B cell (primary cell): ENCODE measurements around the gene SPTBN2. TPM values are rescaled to one million over a fixed set of nuclear protein-coding genes. Genes with fewer than 3 reads are reported as not detected.

Source experiments
- ATAC-seq: fragments of 200-7000 bp; cut with Tn5 transposase; one replicate; pipeline ENCODE4 v1.10.0; 2021; ENCODE audit warnings: low read depth, mild to moderate bottlenecking, moderate number of reproducible peaks, moderate library complexity
- CTCF ChIA-PET: fragments of 350-600 bp; sonication (Branson Sonifier 250); formaldehyde crosslinking; loops from one replicate; lab custom pipeline; 2021; ENCODE audit warnings: antibody characterized with exemption, inconsistent platforms; lab: Charles Lee
- POLR2A ChIA-PET: fragments of 350-600 bp; sonication (Branson Sonifier 250); formaldehyde crosslinking; loops from one replicate; lab custom pipeline; 2021; ENCODE audit warnings: antibody characterized with exemption; lab: Charles Lee
- DNase-seq: peaks from one replicate; pipeline ENCODE4 v3.0.0; 2013
- H2AFZ ChIP-seq: 2 replicates; pipeline ENCODE4 v1.6.1; 2012; ENCODE audit warnings: mild to moderate bottlenecking, low read depth, low read length; ENCODE audit not compliant: insufficient read depth, poor library complexity, severe bottlenecking
- H3K27ac ChIP-seq, 2 donors: 1 replicate in 1 of 2; 2 replicates in 1 of 2; pipeline ENCODE4 v1.5.1; 2012 to 2013; ENCODE audit warnings: low read length in 2 of 2, mild to moderate bottlenecking in 2 of 2, moderate library complexity in 1 of 2
- H3K27me3 ChIP-seq, 4 experiments: fragments of 200-600 bp in 1 of 4; sonication (generic) in 1 of 4; replicated peaks in 1 of 4; 1 replicate in 2 of 4; 2 replicates in 2 of 4; pipeline versions ENCODE4 v1.6.1 to v1.7.0; 2013 to 2016; ENCODE audit warnings: low read length in 3 of 4, mild to moderate bottlenecking in 2 of 4, mixed read lengths in 1 of 4, moderate library complexity in 1 of 4; ENCODE audit not compliant: insufficient read depth in 4 of 4, control insufficient read depth in 3 of 4; ENCODE audit errors: control extremely low read depth in 1 of 4
- H3K36me3 ChIP-seq, 2 experiments: replicated peaks in 1 of 2; 1 replicate in 1 of 2; 2 replicates in 1 of 2; pipeline versions ENCODE4 v1.6.1 to v1.7.1; 2013; ENCODE audit warnings: low read length in 1 of 2; ENCODE audit not compliant: insufficient read depth in 2 of 2, control insufficient read depth in 1 of 2; ENCODE audit errors: control extremely low read depth in 1 of 2, extremely low read depth in 1 of 2
- H3K4me1 ChIP-seq, 2 donors: fragments of 200-600 bp in 1 of 2; sonication (generic) in 1 of 2; 1 replicate in 1 of 2; 2 replicates in 1 of 2; pipeline versions ENCODE4 v1.5.1 to v1.6.1; 2013 to 2017; ENCODE audit warnings: low read length in 2 of 2; ENCODE audit not compliant: control insufficient read depth in 2 of 2, insufficient read depth in 2 of 2
- H3K4me2 ChIP-seq: replicated peaks from 2 replicates; pipeline ENCODE3; 2012; ENCODE audit warnings: mild to moderate bottlenecking, low read depth, low read length; ENCODE audit not compliant: poor library complexity, severe bottlenecking
- H3K4me3 ChIP-seq, 5 experiments: fragments of 200-600 bp in 1 of 5; sonication (generic) in 1 of 5; 1 replicate in 3 of 5; 2 replicates in 2 of 5; pipeline versions ENCODE4 v1.5.1 to v1.7.0; 2011 to 2016; ENCODE audit warnings: low read length in 4 of 5, mild to moderate bottlenecking in 4 of 5, low read depth in 2 of 5, control low read depth in 1 of 5, moderate library complexity in 1 of 5; ENCODE audit not compliant: insufficient read depth in 1 of 5; ENCODE audit errors: control extremely low read depth in 1 of 5, extremely low read depth in 1 of 5
- H3K79me2 ChIP-seq: fragments of 200-600 bp; sonication (generic); one replicate; pipeline ENCODE4 v1.6.0; 2016; ENCODE audit warnings: low read length; ENCODE audit not compliant: control insufficient read depth, insufficient read depth
- H3K9ac ChIP-seq: fragments of 200-600 bp; sonication (generic); 2 replicates; pipeline ENCODE4 v1.6.1; 2017; ENCODE audit warnings: mild to moderate bottlenecking, low read length, moderate library complexity
- H3K9me3 ChIP-seq, 3 donors: one replicate each; pipeline versions ENCODE4 v1.6.1 to v1.7.1; 2013; ENCODE audit warnings: low read length in 2 of 3; ENCODE audit not compliant: control insufficient read depth in 2 of 3, insufficient read depth in 1 of 3; ENCODE audit errors: control extremely low read depth in 1 of 3
- H4K20me1 ChIP-seq: 2 replicates; pipeline ENCODE4 v1.6.0; 2012; ENCODE audit warnings: mild to moderate bottlenecking, low read length; ENCODE audit not compliant: insufficient read depth, control insufficient read depth, poor library complexity, severe bottlenecking
- H3K27ac Mint-ChIP-seq: one replicate; pipeline ENCODE4 v1.8.0; 2021; ENCODE audit warnings: mixed read lengths
- H3K27me3 Mint-ChIP-seq: one replicate; pipeline ENCODE4 v1.8.0; 2021; ENCODE audit warnings: mixed read lengths
- H3K4me1 Mint-ChIP-seq: one replicate; pipeline ENCODE4 v1.8.0; 2021; ENCODE audit warnings: mixed read lengths
- H3K4me3 Mint-ChIP-seq: one replicate; pipeline ENCODE4 v1.8.0; 2021; ENCODE audit warnings: mixed read lengths
- H3K9me3 Mint-ChIP-seq: one replicate; pipeline ENCODE4 v1.8.0; 2022; ENCODE audit warnings: mixed read lengths; ENCODE audit not compliant: insufficient read depth
- CTCF ChIP-seq: fragments of 200-600 bp; IDR thresholded peaks from one replicate; pipeline ENCODE4 v1.8.0; 2022; ENCODE audit warnings: antibody characterized with exemption, mild to moderate bottlenecking
- EZH2 ChIP-seq: IDR thresholded peaks from 2 replicates; pipeline ENCODE4 v1.6.1; 2012; ENCODE audit warnings: borderline replicate concordance, low read depth, mild to moderate bottlenecking, moderate library complexity, low read length; ENCODE audit not compliant: insufficient read depth, poor library complexity, severe bottlenecking
- WGBS: methylation state at CpG from one replicate; pipeline ENCODE4 v1.1.5; 2013; ENCODE audit warnings: missing lambda C conversion rate; ENCODE audit not compliant: insufficient coverage; 5-methylcytosine and 5-hydroxymethylcytosine counted together
- intact Hi-C: fragments of 100-400 bp; cut with micrococcal nuclease; formaldehyde crosslinking; loops from one replicate; pipeline ENCODE4 v1.10.0; 2022
- polyA plus RNA-seq: library from polyadenylated mRNA; depleted of rRNA; stranded (reverse); fragments of >200 nt; gene quantifications from 2 replicates; pipeline ENCODE4 v1.2.3, GENCODE V29; 2012
- total RNA-seq, 2 donors: library from RNA; stranded (reverse); fragments of 120-200 nt in 1 of 2; gene quantifications; 1 replicate in 1 of 2; 2 replicates in 1 of 2; pipeline versions ENCODE4 v1.2.3 to v1.2.4, GENCODE V29; 2013 to 2022

Gene SPTBN2
- total and polyA plus RNA-seq, 2 donors (not counting 1 experiment from before 2014, with no cell fraction given), result 0.67 to 1.2 TPM

GRCh38 chr11:66639066-66639813 is 89.8 kb downstream of the SPTBN2 start:
- H3K27me3 ChIP-seq, result no peaks in the 10 kb centered on the region
- no peaks in the 10 kb centered on the region for H3K9me3 ChIP-seq
- H3K36me3 ChIP-seq, result peaks cover 4 to 50% of the 10 kb centered on the region in 2 experiments
- peaks cover 74% of the 10 kb centered on the region for H4K20me1 ChIP-seq
- peaks cover 71% of the 10 kb centered on the region for H3K4me1 Mint-ChIP-seq
- H3K27ac ChIP-seq, result peak overlapping the region; percentile 77 to 87
- no peaks in the 10 kb centered on the region for H3K27me3 Mint-ChIP-seq
- H3K79me2 ChIP-seq, result peaks cover 98% of the 10 kb centered on the region
- peak overlapping the region; percentile 99 for H3K4me3 Mint-ChIP-seq
- POLR2A ChIA-PET, result interaction anchor here (0.7 to 3.4 kb wide), 16 partner anchors 10 to 739 kb away, joined by 3 to 53 read pairs (median 5); partner anchors contain the start of genes DPP3, PELI3, RBM14 and RBM4B
- H2AFZ ChIP-seq, result peak overlapping the region; percentile 73
- H3K4me2 ChIP-seq, result peak overlapping the region; percentile 89
- intact Hi-C loops, result loop anchor here (1.0 to 2.0 kb wide), 3 partner anchors 60 to 231 kb away; partner anchors contain the start of gene DPP3
- peak overlapping the region; percentile 87 for H3K9ac ChIP-seq
- 3% methylated on average over 11 of the region's 27 CpGs for WGBS
- peak overlapping the region; percentile 79 to 95 (median 88) for H3K4me3 ChIP-seq
- peaks cover 49 to 59% of the 10 kb centered on the region in 2 donors for H3K4me1 ChIP-seq
- H3K27ac Mint-ChIP-seq, result peak overlapping the region; percentile 96
- no peaks in the 10 kb centered on the region for H3K9me3 Mint-ChIP-seq
- TF ChIP-seq EZH2 (no peak), CTCF (peak; percentile 28)
- peak; percentile 66 for DNase-seq
- CTCF ChIA-PET, result interaction anchor here (0.7 to 5.5 kb wide), 10 partner anchors 17 to 61 kb away, joined by 3 to 54 read pairs (median 8); partner anchors contain the start of genes CCDC87, CCS, RBM14 and RBM4B
- ATAC-seq, result no peak
